8988T (cell line): ENCODE data around the gene SRPRB.
"Not testable (repeated sequence)": the region's sequence is repeated elsewhere in the genome, so short reads cannot be mapped to it uniquely, and the experiment has no call there.

Source experiments
- DNase-seq: peaks from one replicate; pipeline ENCODE4 v3.0.0; 2011

SRPRB gene

GRCh38 chr3:133779626-133780203 is 25.9 kb upstream of the SRPRB start:
- no peak for DNase-seq

- DNase-seq, result not testable (repeated sequence)
Measured at GRCh38 chr3:133780756-133781155, 24.9 kb upstream of the SRPRB start.

GRCh38 chr3:133781570-133781969 is 24.0 kb upstream of the SRPRB start:
- DNase-seq, result no peak

- no peak for DNase-seq
Measured at GRCh38 chr3:133782454-133782853, 23.2 kb upstream of the SRPRB start.

GRCh38 chr3:133783762-133784161 is 21.9 kb upstream of the SRPRB start:
- no peak for DNase-seq

- no peak for DNase-seq
Measured at GRCh38 chr3:133788024-133788423, 17.6 kb upstream of the SRPRB start.

GRCh38 chr3:133792171-133792763 is 13.3 kb upstream of the SRPRB start:
- DNase-seq, result no peak

GRCh38 chr3:133797396-133798105 is 8.1 kb upstream of the SRPRB start:
- no peak for DNase-seq

GRCh38 chr3:133799794-133800585 is 5.6 kb upstream of the SRPRB start:
- no peak for DNase-seq

GRCh38 chr3:133803469-133803868 is 2.1 kb upstream of the SRPRB start:
- DNase-seq, result no peak

GRCh38 chr3:133804896-133805295 is 719 bp upstream of the SRPRB start:
- no peak for DNase-seq

- DNase-seq, result no peak
Measured at GRCh38 chr3:133805384-133805701, 272 bp upstream of the SRPRB start.

GRCh38 chr3:133812872-133813271 is 7.3 kb downstream of the SRPRB start:
- no peak for DNase-seq

GRCh38 chr3:133815386-133815785 is 9.8 kb downstream of the SRPRB start:
- DNase-seq, result no peak

- no peak for DNase-seq
Measured at GRCh38 chr3:133820129-133820528, 14.5 kb downstream of the SRPRB start.

GRCh38 chr3:133820889-133821675 is 15.5 kb downstream of the SRPRB start:
- no peak for DNase-seq

GRCh38 chr3:133821767-133822638 is 16.4 kb downstream of the SRPRB start:
- peak; percentile 47 for DNase-seq

GRCh38 chr3:133824961-133825485 is 19.4 kb downstream of the SRPRB start:
- no peak for DNase-seq

- no peak for DNase-seq
Measured at GRCh38 chr3:133825969-133826727, 20.5 kb downstream of the SRPRB start.

- no peak for DNase-seq
Measured at GRCh38 chr3:133827136-133827535, 21.5 kb downstream of the SRPRB start.

- no peak for DNase-seq
Measured at GRCh38 chr3:133827684-133828083, 22.1 kb downstream of the SRPRB start.
